HCT116 (cell line): ENCODE measurements around the gene PCDHA10. TPM values are rescaled to one million over a fixed set of nuclear protein-coding genes. Genes with fewer than 3 reads are reported as not detected.

Experiments used
- ATAC-seq: fragments of 200-7000 bp; cut with Tn5 transposase; 2 replicates; pipeline ENCODE4 v1.9.1; 2020; ENCODE audit warnings: mild to moderate bottlenecking, moderate library complexity
- BruUV-seq: library from RNA; stranded (reverse); fragments of 400-500 nt; replicated peaks from 2 replicates; lab custom pipeline; 2021; lab: Mats Ljungman, UMichigan
- CTCF ChIA-PET: fragments of 300-600 bp; sonication (Branson Sonifier 250); formaldehyde crosslinking; loops from one replicate; lab custom pipeline; 2021; ENCODE audit warnings: antibody characterized with exemption; lab: Charles Lee
- POLR2A ChIA-PET: fragments of 300-600, 350-600 bp; sonication (Branson Sonifier 250); formaldehyde crosslinking; loops from one replicate; lab custom pipeline; 2021; ENCODE audit warnings: antibody characterized with exemption; lab: Charles Lee
- RAD21 ChIA-PET, 2 experiments: fragments of 300-600 bp; sonication (Branson Sonifier 250); formaldehyde crosslinking; loops; one replicate each; lab custom pipeline; 2023; ENCODE audit warnings: low total read pairs in 2 of 2; ENCODE audit not compliant: uncharacterized antibody in 2 of 2, unreplicated experiment in 2 of 2, low non-redundant PET in 1 of 2; lab: Charles Lee
- DNase-seq: peaks from one replicate; pipeline ENCODE4 v3.0.0-alpha.2; 2010; ENCODE audit warnings: low read depth, low spot score
- H2AFZ ChIP-seq: fragments of 200-600 bp; shearing (Covaris generic), sonication (generic); 2 replicates; pipeline ENCODE4 v1.6.1; 2017; ENCODE audit warnings: low read depth, mixed run types, mixed read lengths, antibody characterized with exemption, low read length; ENCODE audit not compliant: poor library complexity, severe bottlenecking
- H3K27ac ChIP-seq: 2 replicates; pipeline ENCODE4 v1.5.1; 2012; ENCODE audit warnings: low read depth, low read length
- H3K27me3 ChIP-seq: fragments of 200-600 bp; sonication (generic); 2 replicates; pipeline ENCODE4 v1.6.1; 2016; ENCODE audit warnings: mixed run types, low read length, mixed read lengths; ENCODE audit not compliant: insufficient read depth
- H3K36me3 ChIP-seq, 2 experiments: fragments of 200-500 bp in 1 of 2; fragments of 200-600 bp in 1 of 2; sonication (Bioruptor generic) in 1 of 2; sonication (generic) in 1 of 2; 2 replicates each; pipeline versions ENCODE4 v1.5.1 to v1.6.1; 2014 to 2016; ENCODE audit warnings: low read length in 2 of 2, inconsistent platforms in 1 of 2, mixed read lengths in 1 of 2, mixed run types in 1 of 2; ENCODE audit not compliant: insufficient read depth in 2 of 2, control insufficient read depth in 1 of 2
- H3K4me1 ChIP-seq, 2 experiments: fragments of 200-600 bp in 1 of 2; sonication (generic) in 1 of 2; 2 replicates each; pipeline versions ENCODE4 v1.5.1 to v1.6.1; 2012 to 2017; ENCODE audit warnings: low read length in 2 of 2, inconsistent platforms in 1 of 2, mild to moderate bottlenecking in 1 of 2, mixed read lengths in 1 of 2, mixed run types in 1 of 2, moderate library complexity in 1 of 2; ENCODE audit not compliant: insufficient read depth in 2 of 2, control insufficient read depth in 1 of 2
- H3K4me2 ChIP-seq: fragments of 200-600 bp; sonication (generic); 2 replicates; pipeline ENCODE4 v1.6.1; 2017; ENCODE audit warnings: mixed run types, low read length, mixed read lengths
- H3K4me3 ChIP-seq, 2 experiments: fragments of 200-600 bp in 1 of 2; sonication (generic) in 1 of 2; replicated peaks in 1 of 2; 2 replicates each; pipeline ENCODE4 v1.5.1; 2011 to 2016; ENCODE audit warnings: low read length in 2 of 2, control low read depth in 1 of 2, low read depth in 1 of 2, mild to moderate bottlenecking in 1 of 2, mixed read lengths in 1 of 2, mixed run types in 1 of 2
- H3K79me2 ChIP-seq: fragments of 200-600 bp; sonication (generic); 2 replicates; pipeline ENCODE4 v1.6.1; 2017; ENCODE audit warnings: mild to moderate bottlenecking, mixed run types, low read length, moderate library complexity, mixed read lengths; ENCODE audit not compliant: insufficient read depth
- H3K9ac ChIP-seq: fragments of 200-600 bp; sonication (generic); 2 replicates; pipeline ENCODE4 v1.6.1; 2016; ENCODE audit warnings: low read length, mixed read lengths
- H3K9me2 ChIP-seq: fragments of 200-600 bp; sonication (generic), shearing (Covaris generic); 2 replicates; pipeline ENCODE4 v1.6.1; 2017; ENCODE audit warnings: mixed run types, mild to moderate bottlenecking, moderate library complexity; ENCODE audit not compliant: insufficient read depth
- H3K9me3 ChIP-seq, 2 experiments: fragments of 200-500 bp in 1 of 2; fragments of 200-600 bp in 1 of 2; sonication (Bioruptor generic) in 1 of 2; sonication (generic) in 1 of 2; 2 replicates each; pipeline ENCODE4 v1.6.1; 2014 to 2017; ENCODE audit warnings: low read length in 2 of 2, mixed read lengths in 2 of 2, inconsistent platforms in 1 of 2, low read depth in 1 of 2, mild to moderate bottlenecking in 1 of 2, mixed run types in 1 of 2, moderate library complexity in 1 of 2; ENCODE audit not compliant: control insufficient read depth in 1 of 2, insufficient read depth in 1 of 2
- H4K20me1 ChIP-seq: fragments of 200-600 bp; sonication (generic), shearing (Covaris generic); 2 replicates; pipeline ENCODE4 v1.6.1; 2017; ENCODE audit warnings: mixed run types, mild to moderate bottlenecking, moderate library complexity; ENCODE audit not compliant: insufficient read depth
- CBX3 ChIP-seq: IDR thresholded peaks from 2 replicates; pipeline ENCODE4 v1.6.1; 2012; ENCODE audit warnings: low read depth
- CEBPB ChIP-seq: IDR thresholded peaks from 2 replicates; pipeline ENCODE4 v1.6.1; 2012; ENCODE audit warnings: low read depth
- CTCF ChIP-seq, 3 experiments: fragments of 200-600 bp in 1 of 3; sonication (generic) in 1 of 3; IDR thresholded peaks in 2 of 3; conservative IDR thresholded peaks in 1 of 3; 2 replicates each; pipeline ENCODE4 v1.5.1; 2012 to 2017; ENCODE audit warnings: low read depth in 2 of 3, low read length in 2 of 3, antibody characterized with exemption in 1 of 3, borderline replicate concordance in 1 of 3, control low read depth in 1 of 3, mild to moderate bottlenecking in 1 of 3, mixed read lengths in 1 of 3, mixed run types in 1 of 3, moderate library complexity in 1 of 3; ENCODE audit not compliant: insufficient read depth in 1 of 3
- ELF1 ChIP-seq: IDR thresholded peaks from 2 replicates; pipeline ENCODE4 v1.6.1; 2012; ENCODE audit warnings: low read depth, borderline replicate concordance
- EZH2phosphoT487 ChIP-seq: fragments of 200-600 bp; IDR thresholded peaks from 2 replicates; pipeline ENCODE4 v1.6.1; 2018; ENCODE audit warnings: antibody characterized with exemption, borderline replicate concordance
- JUND ChIP-seq: IDR thresholded peaks from 2 replicates; pipeline ENCODE4 v1.6.1; 2012
- POLR2AphosphoS5 ChIP-seq: IDR thresholded peaks from 2 replicates; pipeline ENCODE4 v1.6.1; 2011; ENCODE audit warnings: mild to moderate bottlenecking, low read depth, low read length, moderate library complexity
- RAD21 ChIP-seq: IDR thresholded peaks from 2 replicates; pipeline ENCODE4 v1.6.1; 2012; ENCODE audit warnings: low read depth, mild to moderate bottlenecking
- REST ChIP-seq: IDR thresholded peaks from 2 replicates; pipeline ENCODE4 v1.6.1; 2012; ENCODE audit warnings: low read depth
- SP1 ChIP-seq: IDR thresholded peaks from 2 replicates; pipeline ENCODE4 v1.6.1; 2012; ENCODE audit warnings: low read depth
- SRF ChIP-seq: IDR thresholded peaks from 2 replicates; pipeline ENCODE4 v1.6.1; 2012; ENCODE audit warnings: low read depth
- TCF7L2 ChIP-seq: IDR thresholded peaks from 2 replicates; pipeline ENCODE4 v1.7.0; 2011; ENCODE audit warnings: borderline replicate concordance, inconsistent platforms; ENCODE audit not compliant: insufficient read depth, insufficient read length; ENCODE audit errors: extremely low read depth
- ZFX ChIP-seq: fragments of 450-650 bp; IDR thresholded peaks from 2 replicates; pipeline ENCODE4 v1.6.1; 2017
- ZNF274 ChIP-seq: fragments of 200-500 bp; sonication (Bioruptor generic); IDR thresholded peaks from 2 replicates; pipeline ENCODE4 v1.6.1; 2014; ENCODE audit warnings: mild to moderate bottlenecking, low read depth, low read length, inconsistent platforms
- intact Hi-C: fragments of 100-400 bp; cut with micrococcal nuclease; formaldehyde crosslinking; loops from 2 replicates; pipeline ENCODE4 v1.10.0; 2022
- total RNA-seq: library from RNA; stranded (reverse); gene quantifications from one replicate; pipeline ENCODE4 v1.2.1, GENCODE V29; 2021; ENCODE audit not compliant: unreplicated experiment

Gene PCDHA10
- total RNA-seq, 1 experiment from 2014 or later: 0.05 TPM

GRCh38 chr5:140840978-140841962 lies 14.4 kb upstream of the PCDHA10 start, which contains the start of gene PCDHA8:
TSS of gene PCDHA8 (plus strand) at chr5:140841187. CDS start at chr5:140841322, 135 bp downstream.
- DNase-seq: peak; percentile 13
- POLR2A ChIA-PET: no interaction called here

More at GRCh38 chr5:140840978-140841962, 14.4 kb upstream of the PCDHA10 start, which contains the start of gene PCDHA8:
- Histone ChIP-seq H3K9me2 (no peaks in the 10 kb centered on the region), H3K36me3 (no peaks in the 10 kb centered on the region), H3K27me3 (no peaks in the 10 kb centered on the region), H2AFZ (no peak within 1 kb of the TSS), H3K27ac (no peak within 1 kb of the TSS), H4K20me1 (no peaks in the 10 kb centered on the region), H3K9ac (no peak within 1 kb of the TSS), H3K4me2 (no peak within 1 kb of the TSS), H3K4me3 (no peak within 1 kb of the TSS), H3K79me2 (no peaks in the 10 kb centered on the region), H3K4me1 (no peaks in the 10 kb centered on the region), H3K9me3 (no peaks in the 10 kb centered on the region; a peak in 1 of 4 replicates)
- BruUV-seq: no TSS peak
- TF ChIP-seq SRF (no peak), RAD21 (peak; percentile 64), SP1 (no peak), CBX3 (no peak), REST (no peak), ZNF274 (no peak), POLR2AphosphoS5 (no peak), ZFX (no peak), JUND (no peak), TCF7L2 (no peak), ELF1 (no peak), CTCF (IDR thresholded peaks at IDR 0.05 in 2 of 3, conservative IDR thresholded peaks at IDR 0.05 in 1 of 3; ENCODE audit: borderline replicate concordance in 1 of 3, insufficient read depth in 1 of 3, low read depth in 2 of 3, low read length in 2 of 3) (peak; percentile 24 to 58 (median 39); a peak in 3 of 6 replicates), EZH2phosphoT487 (no peak), CEBPB (no peak)
- CTCF ChIA-PET: interaction anchor here (1.2 to 1.9 kb wide), 2 partner anchors 194 to 200 kb away, joined by 4 to 7 read pairs; no protein-coding TSS in a partner anchor
- RAD21 ChIA-PET: no interaction called here
- intact Hi-C loops: loop anchor here (1.0 kb wide), 1 partner anchor 200 kb away; no protein-coding TSS in a partner anchor
- ATAC-seq: no peak
